DMS114 treated with DMSO at 0.1 percent for 48 hours (cell line): ENCODE data around the gene GYS1.
"Not testable (repeated sequence)": the region's sequence is repeated elsewhere in the genome, so short reads cannot be mapped to it uniquely, and the experiment has no call there.

Experiments
- DNase-seq: peaks from one replicate; lab custom pipeline; 2025; ENCODE audit not compliant: unreplicated experiment; lab: John Stamatoyannopoulos, UW

Gene GYS1

DNA sequence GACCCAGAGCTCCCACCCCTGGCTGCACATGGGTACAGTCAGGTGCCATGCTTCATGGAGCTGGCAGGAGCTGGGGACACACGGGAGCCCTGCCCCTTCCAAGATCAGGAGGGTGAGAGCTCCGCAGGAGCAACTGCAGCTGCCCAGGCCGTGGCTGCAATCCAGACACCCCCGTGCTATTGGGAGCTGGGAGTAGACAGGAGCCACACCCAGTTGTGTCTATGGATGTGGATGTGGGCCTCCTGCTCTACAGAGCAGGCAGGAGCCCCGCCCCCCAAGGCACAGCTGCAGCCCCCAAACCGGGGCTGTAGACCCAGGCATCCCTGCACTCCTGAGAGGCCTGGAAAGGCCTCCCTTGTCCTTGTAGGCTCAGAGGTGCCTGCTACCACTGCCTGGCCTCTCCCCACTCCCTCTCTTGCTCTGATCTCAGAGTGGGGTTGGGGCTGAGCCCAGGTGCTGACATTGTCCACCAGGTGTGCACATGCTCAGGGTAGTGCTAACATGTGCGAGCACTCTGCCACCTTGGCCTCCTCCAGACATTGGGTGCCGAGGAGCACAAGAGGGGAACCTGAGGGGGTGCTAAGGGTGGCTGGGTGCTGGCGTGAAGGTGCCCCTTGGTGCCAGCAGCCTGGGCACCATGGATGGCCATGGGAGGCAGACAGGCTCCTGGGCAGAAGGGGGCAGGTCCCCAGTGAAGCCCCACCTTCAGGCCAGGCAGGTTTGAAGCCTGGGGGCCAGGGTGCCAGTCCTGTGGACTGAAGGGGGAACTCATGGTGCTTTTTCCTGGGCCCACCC is 46.4 kb downstream of the GYS1 start:
- DNase-seq = no peak

DNA sequence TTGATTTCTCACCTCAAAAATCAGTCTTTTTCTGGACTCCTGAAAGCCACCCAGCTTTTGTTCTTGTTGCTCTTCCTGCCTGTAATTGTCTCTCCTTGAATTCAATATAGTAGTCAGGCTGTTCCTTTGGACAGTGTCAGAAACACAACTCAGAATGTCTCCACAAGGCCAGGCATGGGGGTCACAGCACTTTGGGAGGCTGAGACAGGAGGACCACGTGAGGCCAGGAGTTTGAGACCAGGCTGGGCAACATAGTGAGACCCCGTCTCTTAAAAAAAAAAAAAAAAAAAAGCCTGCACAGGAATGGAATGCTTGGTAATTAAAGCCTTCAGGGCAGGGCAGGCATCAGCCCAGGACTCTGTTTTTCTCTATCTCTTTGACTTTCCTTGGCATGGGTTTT is 47.3 kb downstream of the GYS1 start:
- DNase-seq = no peak

DNA sequence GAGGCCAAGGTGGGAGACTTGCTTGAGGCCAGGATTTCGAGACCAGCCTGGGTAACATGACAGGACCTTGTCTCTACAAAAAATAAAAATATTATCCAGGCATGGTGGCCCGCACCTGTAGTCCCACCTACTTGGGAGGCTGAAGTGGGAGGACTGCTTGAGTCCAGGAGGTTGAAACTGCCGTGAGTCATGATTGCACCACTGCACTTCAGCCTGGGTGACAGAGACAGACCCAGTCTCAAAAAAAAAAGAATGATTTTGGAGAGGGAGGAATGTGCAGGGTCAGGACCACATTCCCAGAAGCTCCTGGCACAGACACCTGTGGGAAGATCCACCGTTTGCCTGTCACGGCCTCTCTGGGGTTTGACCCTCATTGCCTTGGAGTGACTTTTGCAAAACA is 47.7 kb downstream of the GYS1 start:
- no peak for DNase-seq

DNA sequence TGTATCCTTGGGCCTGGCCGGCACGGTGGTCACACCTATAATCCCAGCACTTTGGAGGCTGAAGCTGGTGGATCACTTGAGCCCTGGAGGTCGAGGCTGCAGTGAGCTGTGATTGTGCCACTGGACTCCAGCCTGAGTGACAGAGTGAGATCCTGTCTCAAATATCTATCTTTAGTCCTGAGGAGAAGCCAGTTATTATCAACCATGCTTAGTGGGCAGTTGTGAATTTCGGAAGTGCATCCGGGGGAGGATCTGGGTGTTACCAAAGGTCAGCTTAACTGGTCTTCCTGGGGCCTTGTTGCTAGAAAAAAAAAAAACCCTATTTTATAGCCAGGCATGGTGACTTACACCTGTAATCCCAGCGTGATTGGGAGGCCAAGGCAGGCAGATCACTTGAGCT is 50.0 kb downstream of the GYS1 start:
- DNase-seq = no peak

DNA sequence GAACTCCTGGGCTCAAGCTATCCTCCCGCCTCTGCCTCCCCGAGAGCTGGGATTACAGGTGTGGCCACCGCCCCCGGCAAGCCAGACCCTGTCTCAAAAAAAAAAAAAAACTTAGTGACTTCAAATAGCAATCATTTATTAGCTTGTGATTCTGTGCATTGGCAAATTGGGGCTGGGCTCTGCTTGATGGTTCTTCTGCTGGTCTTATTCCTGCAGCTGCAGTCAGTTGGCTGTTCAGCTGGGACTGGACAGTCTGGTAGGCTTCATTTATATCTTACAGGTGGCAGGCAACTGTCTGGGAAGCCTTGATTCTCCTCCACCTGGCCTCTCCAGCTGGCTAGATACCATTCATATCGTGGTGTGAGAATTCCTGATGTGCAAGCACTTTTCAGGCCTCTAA is 52.2 kb downstream of the GYS1 start:
- no peak for DNase-seq

DNA sequence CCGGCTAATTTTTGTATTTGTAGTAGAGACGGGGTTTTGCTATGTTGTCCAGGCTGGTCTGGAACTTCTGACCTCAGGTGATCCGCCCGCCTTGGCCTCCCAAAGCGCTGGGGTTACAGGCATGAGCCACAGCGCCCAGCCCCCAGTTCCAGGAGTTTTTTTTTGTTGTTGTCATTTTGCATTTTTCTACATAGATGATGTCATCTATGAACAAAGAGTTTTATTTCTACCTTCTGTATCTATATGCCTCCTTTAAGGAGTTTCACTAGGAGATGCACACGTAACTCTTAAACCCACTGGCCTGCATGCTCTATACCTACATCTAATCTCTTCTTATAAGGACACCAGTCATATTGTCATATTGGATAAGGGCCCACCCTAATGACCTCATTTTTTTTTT is 54.9 kb downstream of the GYS1 start:
- DNase-seq = no peak

DNA sequence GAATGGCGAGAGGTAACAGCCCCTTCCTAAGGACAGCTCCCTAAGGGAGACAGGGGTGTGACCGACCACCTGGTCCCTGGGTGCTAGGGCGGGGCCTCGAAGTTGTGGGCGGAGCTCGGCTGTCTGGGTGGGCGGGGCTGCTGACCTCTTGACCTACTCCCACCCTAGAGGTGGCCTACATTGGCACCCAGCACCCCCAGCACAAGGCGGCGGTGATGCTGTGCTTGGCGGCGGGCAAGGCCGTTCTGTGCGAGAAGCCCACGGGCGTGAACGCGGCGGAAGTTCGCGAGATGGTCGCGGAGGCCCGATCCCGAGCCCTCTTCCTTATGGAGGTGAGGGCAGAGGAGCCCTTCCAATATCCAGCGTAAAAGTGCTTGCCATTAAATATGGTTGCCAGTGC is 57.2 kb downstream of the GYS1 start:
- DNase-seq = no peak

DNA sequence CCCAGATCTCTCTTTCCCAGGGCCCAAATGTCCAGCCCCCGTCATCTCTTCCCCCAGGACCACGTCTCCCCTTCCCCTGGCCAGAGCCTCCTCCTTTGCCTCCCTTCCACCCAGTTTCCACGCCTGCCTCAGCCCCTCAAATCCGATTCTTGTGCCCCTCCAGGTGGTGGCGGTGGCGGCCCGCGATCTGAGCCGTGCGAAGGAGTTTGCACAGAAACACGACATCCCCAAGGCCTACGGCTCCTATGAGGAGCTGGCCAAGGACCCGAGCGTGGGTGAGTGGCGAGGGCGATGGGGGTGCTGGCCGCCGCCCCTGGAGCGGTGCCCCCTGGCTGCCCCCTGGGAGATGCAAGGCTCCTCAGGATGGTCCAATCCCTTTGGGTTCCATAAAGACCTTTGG is 58.3 kb downstream of the GYS1 start:
- no peak for DNase-seq

DNA sequence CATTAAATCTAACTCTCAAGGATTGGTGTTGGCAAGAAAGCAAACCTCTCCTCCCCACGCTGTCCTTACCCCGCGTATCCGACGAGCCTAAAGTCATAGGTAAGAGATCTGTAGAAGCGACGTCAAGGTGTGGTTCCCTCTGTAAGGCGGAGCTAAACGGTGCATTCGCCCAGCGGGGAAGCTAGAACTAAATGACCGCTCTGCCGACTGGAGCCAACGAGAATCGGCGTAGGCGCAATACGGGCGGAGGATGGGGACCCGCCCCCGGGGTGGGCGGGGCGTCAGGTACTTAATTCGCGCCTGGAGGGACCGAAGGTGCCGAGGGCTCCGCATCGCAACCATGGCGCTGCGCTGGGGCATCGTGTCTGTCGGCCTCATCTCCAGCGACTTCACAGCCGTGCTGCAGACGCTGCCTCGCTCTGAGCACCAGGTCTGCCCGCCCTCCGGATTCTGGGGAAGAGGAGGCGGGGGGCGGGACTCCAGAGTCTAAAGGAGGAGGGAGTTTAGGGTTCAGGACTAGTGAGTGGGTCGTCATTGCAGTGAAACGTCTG is 59.7 kb downstream of the GYS1 start, which contains the start of gene DHDH:
DHDH (plus strand) TSS at position 318 of the 551 bp plus-strand sequence; CDS start at position 341, 23 bp downstream.
- DNase-seq = peak; percentile 65

DNA sequence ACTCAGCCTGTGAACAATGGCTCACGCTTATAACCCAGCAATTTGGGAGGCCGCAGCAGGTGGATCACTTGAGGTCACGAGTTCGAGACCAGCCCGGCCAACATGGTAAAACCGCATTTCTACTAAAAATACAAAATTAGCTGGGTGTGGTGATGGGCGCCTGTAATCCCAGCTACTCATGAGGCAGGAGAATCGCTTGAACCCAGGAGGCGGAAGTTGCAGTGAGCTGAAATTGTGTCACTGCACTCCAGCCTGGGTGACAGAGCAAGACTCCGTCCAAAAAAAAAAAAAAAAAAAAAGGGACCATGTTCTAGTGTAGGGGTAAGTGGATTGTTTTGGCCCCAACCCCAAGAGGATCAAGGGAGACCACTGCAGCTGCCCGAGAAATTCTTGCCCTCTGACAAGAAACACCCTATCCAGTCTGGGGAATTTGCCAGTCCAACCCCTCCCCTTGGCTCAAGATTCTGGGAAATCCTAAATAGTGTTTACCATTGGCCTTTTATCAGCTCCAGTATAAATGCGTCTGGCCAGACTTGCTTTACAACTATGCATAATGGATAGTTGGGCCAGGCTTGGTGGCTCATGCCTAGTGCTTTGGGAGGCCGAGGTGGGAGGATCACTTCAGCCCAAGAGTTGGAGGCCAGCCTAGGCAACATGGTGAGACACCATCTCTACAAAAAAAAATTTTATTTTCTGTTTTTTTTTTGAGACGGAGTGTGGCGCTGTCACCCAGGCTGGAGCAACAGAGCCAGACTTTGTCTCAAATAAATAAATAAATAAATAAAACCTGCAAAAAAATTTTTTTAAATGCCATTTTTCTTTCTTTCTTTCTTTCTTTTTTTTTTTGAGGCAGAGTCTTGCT is 64.7 kb downstream of the GYS1 start:
- DNase-seq = no peak

DNA sequence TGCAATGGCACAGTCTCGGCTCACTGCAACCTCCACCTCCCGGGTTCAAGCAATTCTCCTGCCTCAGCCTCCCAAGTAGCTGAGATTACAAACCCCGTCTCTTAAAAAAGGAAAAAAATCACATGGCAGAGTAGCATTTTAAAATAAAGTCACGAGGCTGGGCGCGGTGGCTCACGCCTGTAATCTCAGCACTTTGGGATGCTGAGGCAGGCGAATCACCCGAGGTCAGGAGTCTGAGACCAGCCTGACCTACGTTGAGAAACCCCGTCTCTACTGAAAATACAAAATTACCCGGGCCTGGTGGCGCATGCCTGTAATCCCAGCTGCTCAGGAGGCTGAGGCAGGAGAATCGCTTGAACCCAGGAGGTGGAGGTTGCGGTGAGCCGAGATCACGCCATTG is 65.4 kb downstream of the GYS1 start:
- DNase-seq = not testable (repeated sequence)

DNA sequence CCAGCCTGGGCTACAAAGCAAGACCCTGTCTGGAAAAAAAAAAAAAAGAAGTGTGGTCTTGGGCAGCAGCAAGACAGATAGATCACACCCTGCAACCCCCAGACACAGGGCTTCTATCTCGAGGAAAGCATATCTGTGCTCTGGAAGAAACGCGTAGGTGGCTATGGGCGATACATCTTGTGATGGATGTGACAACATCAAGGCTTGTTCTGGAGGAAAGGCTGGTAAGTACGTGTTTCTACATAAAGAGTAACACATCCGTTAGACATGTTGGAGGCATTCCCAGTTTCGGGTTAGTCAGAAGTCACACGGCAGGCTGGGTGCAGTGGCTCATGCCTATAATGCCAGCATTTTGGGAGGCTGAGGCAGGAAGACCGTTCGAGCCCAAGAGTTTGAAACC is 66.2 kb downstream of the GYS1 start:
- DNase-seq = no peak

DNA sequence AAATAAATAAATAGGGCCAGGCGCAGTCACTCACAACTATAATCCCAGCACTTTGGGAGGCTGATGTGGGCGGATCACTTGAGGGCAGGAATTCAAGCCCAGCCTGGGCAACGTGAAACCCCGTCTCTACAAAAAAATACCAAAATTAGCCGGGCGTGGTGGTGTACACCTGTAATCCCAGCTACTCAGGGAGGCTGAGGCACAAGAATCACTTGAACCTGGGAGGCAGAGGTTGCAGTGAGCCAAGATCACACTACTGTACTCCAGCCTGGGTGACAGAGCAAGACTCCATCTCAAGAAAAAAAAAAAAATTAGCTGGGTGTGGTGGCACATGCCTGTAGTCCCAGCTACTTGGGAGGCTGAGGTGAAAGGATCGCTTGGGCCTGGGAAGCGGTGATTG is 67.2 kb downstream of the GYS1 start:
- DNase-seq = not testable (repeated sequence)

DNA sequence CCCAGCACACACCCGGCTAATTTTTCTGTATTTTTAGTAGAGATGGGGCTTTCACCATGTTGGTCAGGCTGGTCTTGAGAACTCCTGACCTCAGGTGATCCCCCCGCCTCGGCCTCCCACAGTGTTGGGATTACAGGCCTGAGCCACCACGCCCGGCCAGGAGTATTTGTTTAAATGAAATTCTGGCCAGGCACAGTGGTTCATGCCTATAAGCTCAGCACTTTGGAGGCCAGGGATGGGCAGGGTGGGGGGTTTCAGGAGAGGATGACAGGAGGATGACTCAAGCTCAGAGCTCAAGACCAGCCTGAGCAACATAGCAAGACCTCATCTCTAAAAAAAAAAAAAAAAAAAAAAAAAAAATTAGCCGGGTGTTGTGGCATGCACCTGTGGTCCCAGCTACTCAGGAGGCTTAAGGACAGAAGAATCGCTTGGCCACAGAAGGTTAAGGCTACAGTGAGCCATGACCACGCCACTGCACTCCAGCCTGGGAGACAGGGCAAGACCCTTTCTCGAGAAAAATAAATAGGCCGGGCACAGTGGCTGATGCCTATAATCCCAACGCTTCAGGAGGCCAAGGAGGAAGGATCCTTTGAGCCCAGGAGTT is 67.8 kb downstream of the GYS1 start:
- no peak for DNase-seq

DNA sequence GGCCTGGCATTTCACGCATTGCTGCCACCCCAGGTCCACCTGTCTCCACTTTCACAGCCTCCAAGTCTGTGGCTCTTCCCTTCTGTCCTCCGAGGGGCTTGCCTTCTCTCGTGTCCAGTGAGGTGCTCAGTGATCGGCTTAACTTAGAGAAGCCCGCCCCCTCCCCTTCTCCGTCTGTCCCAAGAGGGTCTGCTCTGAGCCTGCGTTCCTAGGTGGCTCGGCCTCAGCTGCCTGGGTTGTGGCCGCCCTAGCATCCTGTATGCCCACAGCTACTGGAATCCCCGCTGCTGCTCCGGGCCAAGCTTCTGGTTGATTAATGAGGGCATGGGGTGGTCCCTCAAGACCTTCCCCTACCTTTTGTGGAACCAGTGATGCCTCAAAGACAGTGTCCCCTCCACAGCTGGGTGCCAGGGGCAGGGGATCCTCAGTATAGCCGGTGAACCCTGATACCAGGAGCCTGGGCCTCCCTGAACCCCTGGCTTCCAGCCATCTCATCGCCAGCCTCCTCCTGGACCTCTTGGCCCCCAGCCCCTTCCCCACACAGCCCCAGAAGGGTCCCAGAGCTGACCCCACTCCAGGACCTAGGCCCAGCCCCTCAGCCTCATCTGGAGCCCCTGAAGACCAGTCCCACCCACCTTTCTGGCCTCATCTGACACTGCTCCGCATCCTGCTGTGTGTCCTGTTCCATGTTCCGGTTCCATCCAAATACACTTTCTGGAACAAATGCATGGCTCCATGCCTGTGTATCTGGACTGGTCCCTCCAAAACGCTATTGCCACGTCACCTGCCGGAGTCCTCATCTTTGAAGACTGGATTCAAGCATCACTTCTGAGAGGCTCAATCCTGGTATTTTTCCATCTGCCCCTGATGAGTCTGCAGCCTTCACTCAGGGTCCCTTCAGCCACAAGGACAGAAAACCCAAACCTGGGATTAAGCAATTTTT is 70.3 kb downstream of the GYS1 start:
- no peak for DNase-seq

DNA sequence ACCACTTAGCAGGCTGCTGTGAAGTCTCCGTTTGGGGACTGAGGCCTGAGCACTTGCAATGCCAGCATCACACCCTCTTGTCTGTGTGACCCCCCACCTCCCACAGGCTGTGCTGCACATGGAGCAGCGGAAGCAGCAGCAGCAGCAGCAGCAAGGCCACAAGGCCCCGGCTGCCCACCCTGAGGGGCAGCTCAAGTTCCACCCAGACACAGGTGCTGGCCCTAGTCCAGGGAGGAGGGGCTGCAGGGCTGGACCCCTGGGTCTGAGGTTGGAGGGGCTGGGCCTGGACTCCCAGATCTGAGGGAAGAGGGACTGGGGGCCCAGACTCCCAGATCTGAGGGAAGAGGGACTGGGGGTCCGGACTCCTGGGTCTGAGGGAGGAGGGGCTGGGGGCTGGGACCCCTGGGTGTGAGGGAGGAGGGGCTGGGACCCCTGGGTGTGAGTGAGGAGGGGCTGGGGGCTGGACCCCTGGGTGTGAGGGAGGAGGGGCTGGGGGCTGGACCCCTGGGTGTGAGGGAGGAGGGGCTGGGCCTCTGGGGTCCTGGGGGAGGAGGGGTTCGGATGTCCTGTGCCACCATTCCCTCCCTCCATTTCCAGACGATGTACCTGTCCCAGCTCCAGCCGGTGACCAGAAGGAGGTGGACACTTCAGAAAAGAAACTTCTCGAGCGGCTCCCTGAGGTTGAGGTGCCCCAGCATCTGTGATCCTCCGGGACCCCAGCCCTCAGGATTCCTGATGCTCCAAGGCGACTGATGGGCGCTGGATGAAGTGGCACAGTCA is 71.2 kb downstream of the GYS1 start:
- DNase-seq = no peak

DNA sequence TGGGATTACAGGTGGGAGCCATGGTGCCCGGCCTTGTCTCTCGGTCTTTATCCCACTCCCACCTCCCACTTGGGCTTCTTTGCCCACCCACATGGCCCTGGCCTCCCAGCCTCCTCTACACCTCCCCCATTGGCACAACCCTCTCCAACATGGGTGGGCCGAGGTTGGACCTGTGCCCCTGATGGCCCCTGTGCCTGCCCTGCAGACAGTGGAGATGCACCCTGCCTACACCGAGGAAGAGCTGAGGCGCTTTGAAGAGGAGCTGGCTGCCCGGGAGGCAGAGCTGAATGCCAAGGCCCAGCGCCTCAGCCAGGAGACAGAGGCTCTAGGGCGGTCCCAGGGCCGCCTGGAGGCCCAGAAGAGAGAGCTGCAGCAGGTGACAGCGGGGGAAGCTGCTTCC is 72.2 kb downstream of the GYS1 start:
- DNase-seq = no peak

DNA sequence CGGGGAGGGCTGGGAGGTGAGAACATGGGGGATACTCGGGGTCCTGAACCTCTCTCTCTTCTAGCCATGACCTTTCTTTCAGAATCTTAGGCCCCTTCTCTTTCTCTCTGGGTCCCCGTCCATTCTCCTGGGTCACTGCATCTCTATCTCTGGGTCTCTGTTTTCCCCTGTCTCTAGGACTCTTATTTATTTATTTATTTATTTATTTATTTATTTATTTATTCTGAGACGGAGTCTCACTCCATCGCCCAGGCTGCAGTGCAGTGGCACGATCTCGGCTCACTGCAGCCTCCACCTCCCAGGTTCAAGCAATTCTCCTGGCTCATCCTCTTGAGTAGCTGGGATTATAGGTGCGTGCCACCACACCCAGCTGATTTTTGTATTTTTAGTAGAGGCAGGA is 73.8 kb downstream of the GYS1 start:
- DNase-seq = not testable (repeated sequence)

DNA sequence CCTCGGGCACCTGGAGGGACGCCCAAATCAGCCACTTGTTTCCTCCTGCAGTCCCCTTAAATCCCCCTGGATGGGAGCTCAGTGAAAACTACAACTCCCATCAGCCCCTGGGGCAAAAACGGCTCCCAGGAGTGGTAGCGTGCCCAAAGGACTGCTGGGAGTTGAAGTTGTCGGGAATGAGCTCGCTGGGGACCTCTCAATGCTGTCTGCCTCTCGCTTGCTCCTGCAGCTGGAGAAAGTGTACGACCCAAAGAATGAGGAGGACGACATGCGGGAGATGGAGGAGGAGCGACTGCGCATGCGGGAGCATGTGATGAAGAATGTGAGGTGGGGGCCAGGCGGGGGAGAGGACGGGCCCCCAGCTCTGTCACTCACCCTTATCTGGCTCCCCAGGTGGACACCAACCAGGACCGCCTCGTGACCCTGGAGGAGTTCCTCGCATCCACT is 74.3 kb downstream of the GYS1 start:
- no peak for DNase-seq
